ENCODE data around the gene MTHFR. TPM values are rescaled to one million over a fixed set of nuclear protein-coding genes. Genes with fewer than 3 reads are reported as not detected.
A peak's percentile ranks its signal among the peaks of the same experiment; 100 is the strongest.

Gene MTHFR
- total RNA-seq, 1 donor from 2014 or later = 43.3 TPM

DNA sequence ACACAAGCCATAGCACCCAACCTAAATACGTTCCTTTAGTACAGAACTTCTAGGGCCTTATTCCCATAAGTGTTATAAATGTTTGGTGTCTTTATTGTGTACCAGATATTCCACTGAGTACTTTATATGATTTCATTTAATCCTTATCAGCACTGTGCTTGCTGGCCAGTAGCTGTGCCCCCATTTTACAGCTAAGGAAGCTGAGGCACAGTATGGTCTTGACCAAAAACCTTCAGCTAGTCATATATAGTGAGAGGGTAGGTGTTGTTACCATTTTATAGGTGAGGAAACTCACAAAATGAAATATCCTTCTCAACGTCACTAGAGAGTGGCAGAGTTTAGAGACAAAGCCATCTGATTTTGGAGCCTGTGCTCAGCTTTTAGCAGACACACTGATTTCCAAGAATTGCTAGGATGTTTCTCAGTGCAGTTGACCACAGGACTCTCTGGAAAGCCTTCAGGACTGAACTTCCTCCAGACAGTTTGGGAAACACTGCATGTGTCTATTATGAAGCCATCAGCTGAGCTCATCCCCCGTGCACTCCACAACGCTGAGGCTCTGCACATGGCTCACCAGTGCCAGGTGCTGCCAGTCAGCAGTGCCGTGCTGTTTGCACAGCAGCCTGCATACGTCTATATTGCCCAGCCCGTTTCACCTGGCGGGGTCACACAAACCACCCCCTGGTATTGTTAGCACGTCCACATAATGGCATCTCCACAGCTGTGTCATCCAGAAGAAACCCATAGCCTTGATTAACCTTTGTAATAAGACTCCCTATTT, 26.4 kb upstream of the MTHFR start:
- Histone ChIP-seq H3K9ac (ENCODE audit: low read depth in 1 of 3, low read length in 3 of 3) (no peak overlapping the region), H3K36me3 (ENCODE audit: control insufficient read depth in 3 of 3, insufficient read depth in 3 of 3, low read length in 3 of 3) (peaks cover 79 to 96% (median 81%) of the 10 kb centered on the region in 3 donors), H3K4me1 (ENCODE audit: control insufficient read depth in 3 of 3, insufficient read depth in 3 of 3, low read length in 3 of 3) (no peaks in the 10 kb centered on the region), H3K4me3 (ENCODE audit: low read length in 3 of 3) (no peak overlapping the region), H3K27me3 (ENCODE audit: control insufficient read depth in 3 of 3, insufficient read depth in 3 of 3, low read length in 3 of 3) (no peaks in the 10 kb centered on the region), H3K9me3 (ENCODE audit: control insufficient read depth in 3 of 3, low read length in 3 of 3) (no peaks in the 10 kb centered on the region), H3K27ac (ENCODE audit: low read depth, low read length) (no peak overlapping the region)

DNA sequence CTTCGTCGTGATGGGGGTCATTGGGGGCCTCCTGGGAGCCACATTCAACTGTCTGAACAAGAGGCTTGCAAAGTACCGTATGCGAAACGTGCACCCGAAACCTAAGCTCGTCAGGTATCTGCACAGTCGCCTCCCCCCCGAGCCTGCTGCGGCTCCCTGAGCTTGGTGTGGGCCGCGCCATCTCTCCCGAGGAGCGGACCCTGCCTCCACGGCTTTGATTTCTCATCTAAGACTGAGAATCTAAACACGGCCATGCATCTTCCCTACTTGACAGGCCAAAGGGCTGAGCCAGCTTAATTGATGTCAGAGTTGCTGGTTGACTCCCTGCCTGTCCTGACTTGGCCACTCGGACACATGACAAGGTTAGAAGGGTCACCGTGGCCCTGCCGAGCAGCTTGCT, 22.7 kb upstream of the MTHFR start:
- Histone ChIP-seq H3K4me1 (ENCODE audit: control insufficient read depth in 3 of 3, insufficient read depth in 3 of 3, low read length in 3 of 3) (no peaks in the 10 kb centered on the region), H3K27me3 (ENCODE audit: control insufficient read depth in 3 of 3, insufficient read depth in 3 of 3, low read length in 3 of 3) (no peaks in the 10 kb centered on the region), H3K27ac (ENCODE audit: low read depth, low read length) (no peak overlapping the region), H3K36me3 (ENCODE audit: control insufficient read depth in 3 of 3, insufficient read depth in 3 of 3, low read length in 3 of 3) (peaks cover 77 to 90% (median 80%) of the 10 kb centered on the region in 3 donors), H3K4me3 (ENCODE audit: low read length in 3 of 3) (no peak overlapping the region), H3K9ac (ENCODE audit: low read depth in 1 of 3, low read length in 3 of 3) (no peak overlapping the region), H3K9me3 (ENCODE audit: control insufficient read depth in 3 of 3, low read length in 3 of 3) (no peaks in the 10 kb centered on the region)

DNA sequence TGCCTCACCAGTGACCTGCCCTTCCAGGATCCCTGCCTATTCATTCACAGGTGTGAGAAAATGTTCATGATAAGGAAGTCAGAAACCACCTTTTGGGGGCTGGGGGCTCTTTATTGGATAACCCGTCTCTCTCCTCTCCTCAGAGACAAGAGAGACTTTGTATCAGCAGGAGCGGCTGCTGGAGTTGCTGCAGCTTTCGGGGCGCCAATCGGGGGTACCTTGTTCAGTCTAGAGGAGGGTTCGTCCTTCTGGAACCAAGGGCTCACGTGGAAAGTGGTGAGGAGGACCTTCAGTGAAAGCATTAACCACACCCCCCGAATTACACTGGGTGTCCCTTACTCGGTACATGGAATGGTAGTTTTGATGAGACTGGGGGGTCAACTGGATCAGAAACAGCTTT, 21.2 kb upstream of the MTHFR start:
- Histone ChIP-seq H3K4me1 (ENCODE audit: control insufficient read depth in 3 of 3, insufficient read depth in 3 of 3, low read length in 3 of 3) (no peaks in the 10 kb centered on the region), H3K4me3 (ENCODE audit: low read length in 3 of 3) (no peak overlapping the region), H3K9me3 (ENCODE audit: control insufficient read depth in 3 of 3, low read length in 3 of 3) (no peaks in the 10 kb centered on the region), H3K27me3 (ENCODE audit: control insufficient read depth in 3 of 3, insufficient read depth in 3 of 3, low read length in 3 of 3) (no peaks in the 10 kb centered on the region), H3K36me3 (ENCODE audit: control insufficient read depth in 3 of 3, insufficient read depth in 3 of 3, low read length in 3 of 3) (peaks cover 66 to 90% (median 77%) of the 10 kb centered on the region in 3 donors), H3K27ac (ENCODE audit: low read depth, low read length) (no peak overlapping the region), H3K9ac (ENCODE audit: low read depth in 1 of 3, low read length in 3 of 3) (no peak overlapping the region)

DNA sequence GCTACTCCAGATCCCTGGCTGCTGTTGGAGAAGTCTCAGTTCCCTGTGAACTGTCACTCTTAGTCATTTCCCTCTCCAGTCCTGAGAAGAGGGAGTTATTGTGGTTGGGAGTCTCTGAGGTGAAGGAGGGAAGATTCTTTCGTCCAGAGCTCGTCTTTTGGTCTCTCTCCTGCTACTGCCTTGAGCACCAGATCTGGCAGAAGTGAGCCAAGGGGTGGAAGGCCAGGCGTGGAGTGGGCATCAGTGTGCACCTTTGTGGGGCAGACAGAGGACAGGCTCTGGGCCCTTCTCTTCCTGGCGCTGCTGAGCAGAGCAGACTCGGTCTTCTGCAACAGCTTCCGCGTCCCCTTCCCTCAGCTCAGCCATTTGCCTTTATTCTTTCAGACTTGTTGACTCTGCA, 19.4 kb upstream of the MTHFR start:
- H3K36me3 ChIP-seq (ENCODE audit: control insufficient read depth in 3 of 3, insufficient read depth in 3 of 3, low read length in 3 of 3) = peaks cover 67 to 81% (median 77%) of the 10 kb centered on the region in 3 donors
- no peaks in the 10 kb centered on the region for H3K9me3 ChIP-seq (ENCODE audit: control insufficient read depth in 3 of 3, low read length in 3 of 3)
- no peaks in the 10 kb centered on the region for H3K27me3 ChIP-seq (ENCODE audit: control insufficient read depth in 3 of 3, insufficient read depth in 3 of 3, low read length in 3 of 3)
- no peak overlapping the region for H3K4me3 ChIP-seq (ENCODE audit: low read length in 3 of 3)
- no peak overlapping the region for H3K27ac ChIP-seq (ENCODE audit: low read depth, low read length)
- no peaks in the 10 kb centered on the region for H3K4me1 ChIP-seq (ENCODE audit: control insufficient read depth in 3 of 3, insufficient read depth in 3 of 3, low read length in 3 of 3)
- no peak overlapping the region for H3K9ac ChIP-seq (ENCODE audit: low read depth in 1 of 3, low read length in 3 of 3)

DNA sequence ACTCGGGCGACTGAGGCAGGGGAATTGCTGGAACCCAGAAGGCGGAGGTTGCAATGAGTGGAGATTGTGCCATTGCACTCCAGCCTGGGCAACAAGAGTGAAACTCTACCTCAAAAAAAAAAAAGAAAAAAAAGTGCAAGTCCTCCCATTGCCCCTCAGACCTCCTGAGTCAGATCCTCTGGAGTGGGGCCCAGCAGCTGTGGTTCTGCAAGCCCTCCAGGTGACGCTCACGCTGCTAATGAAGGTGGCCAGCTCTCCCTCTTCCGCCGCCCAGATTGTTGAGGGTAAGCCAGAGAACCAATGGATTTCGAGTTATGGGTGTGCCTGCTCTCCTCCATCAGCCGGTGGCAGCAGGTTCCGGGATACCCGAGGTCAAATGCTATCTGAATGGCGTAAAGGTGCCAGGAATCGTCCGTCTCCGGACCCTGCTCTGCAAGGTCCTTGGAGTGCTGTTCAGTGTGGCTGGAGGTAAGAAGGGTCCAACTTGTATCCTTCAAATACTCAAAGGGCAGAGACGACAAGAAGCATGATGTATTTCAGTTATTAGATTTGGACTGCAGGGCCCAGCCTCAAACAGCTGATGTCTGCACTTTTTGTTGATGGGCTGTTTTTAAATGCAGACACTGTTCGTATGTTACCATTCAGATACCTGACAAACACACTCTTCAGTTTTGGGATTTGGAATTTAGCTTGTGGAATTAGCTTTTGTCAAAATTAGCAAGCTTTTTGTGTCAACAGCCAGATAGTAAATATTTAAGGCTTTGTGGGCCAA, 17.8 kb upstream of the MTHFR start:
- H3K36me3 ChIP-seq (ENCODE audit: control insufficient read depth in 3 of 3, insufficient read depth in 3 of 3, low read length in 3 of 3) = peaks cover 58 to 78% (median 73%) of the 10 kb centered on the region in 3 donors
- no peaks in the 10 kb centered on the region for H3K4me1 ChIP-seq (ENCODE audit: control insufficient read depth in 3 of 3, insufficient read depth in 3 of 3, low read length in 3 of 3)
- no peak overlapping the region for H3K27ac ChIP-seq (ENCODE audit: low read depth, low read length)
- no peaks in the 10 kb centered on the region for H3K9me3 ChIP-seq (ENCODE audit: control insufficient read depth in 3 of 3, low read length in 3 of 3)
- H3K27me3 ChIP-seq (ENCODE audit: control insufficient read depth in 3 of 3, insufficient read depth in 3 of 3, low read length in 3 of 3) = no peaks in the 10 kb centered on the region
- peak overlapping the region in 1 of 3 donors; percentile 20 for H3K9ac ChIP-seq (ENCODE audit: low read depth in 1 of 3, low read length in 3 of 3)
- H3K4me3 ChIP-seq (ENCODE audit: low read length in 3 of 3) = no peak overlapping the region

DNA sequence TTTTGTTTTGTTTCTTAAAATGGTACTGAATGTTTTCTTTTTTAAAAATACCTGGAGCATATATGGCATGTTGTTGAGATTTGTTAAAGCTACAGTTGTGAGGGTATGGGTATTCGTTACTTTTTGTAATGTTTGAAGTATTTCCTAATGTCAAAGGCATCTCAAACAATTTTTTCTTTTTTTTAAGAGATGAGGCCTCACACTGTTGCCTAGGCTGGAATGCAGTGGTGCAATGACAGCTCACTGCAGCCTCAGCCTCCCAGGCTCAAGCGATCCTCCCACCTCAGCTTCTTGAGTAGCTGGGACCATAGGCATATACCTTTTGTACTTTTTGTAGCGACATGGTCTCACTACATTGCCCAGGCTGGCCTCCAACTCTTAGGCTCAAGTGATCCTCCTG, 16.3 kb upstream of the MTHFR start:
- no peak overlapping the region for H3K9ac ChIP-seq (ENCODE audit: low read depth in 1 of 3, low read length in 3 of 3)
- H3K9me3 ChIP-seq (ENCODE audit: control insufficient read depth in 3 of 3, low read length in 3 of 3) = no peaks in the 10 kb centered on the region
- H3K27ac ChIP-seq (ENCODE audit: low read depth, low read length) = no peak overlapping the region
- H3K4me3 ChIP-seq (ENCODE audit: low read length in 3 of 3) = no peak overlapping the region
- peaks cover 54 to 76% (median 67%) of the 10 kb centered on the region in 3 donors for H3K36me3 ChIP-seq (ENCODE audit: control insufficient read depth in 3 of 3, insufficient read depth in 3 of 3, low read length in 3 of 3)
- no peaks in the 10 kb centered on the region for H3K4me1 ChIP-seq (ENCODE audit: control insufficient read depth in 3 of 3, insufficient read depth in 3 of 3, low read length in 3 of 3)
- no peaks in the 10 kb centered on the region for H3K27me3 ChIP-seq (ENCODE audit: control insufficient read depth in 3 of 3, insufficient read depth in 3 of 3, low read length in 3 of 3)

DNA sequence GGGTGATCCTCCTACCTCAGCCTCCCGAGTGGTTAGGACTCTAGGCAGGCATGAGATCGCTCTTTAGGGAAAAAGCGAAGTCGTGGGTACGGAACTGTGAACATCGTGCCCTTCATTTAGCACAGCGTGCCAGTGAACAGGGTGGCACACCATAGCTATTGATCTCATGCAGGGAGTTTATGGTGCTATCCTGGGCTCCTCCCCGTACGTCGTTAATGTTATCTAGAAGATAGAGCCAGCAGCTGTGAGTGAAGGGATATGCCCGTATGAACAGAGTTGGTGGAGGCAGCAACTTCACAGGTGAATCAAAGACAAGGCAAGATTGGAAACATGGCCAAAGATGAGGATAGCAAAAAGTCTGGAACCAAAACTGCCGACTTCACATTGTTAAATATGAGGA, 11.4 kb upstream of the MTHFR start:
- no peak overlapping the region for H3K4me3 ChIP-seq (ENCODE audit: low read length in 3 of 3)
- no peaks in the 10 kb centered on the region for H3K4me1 ChIP-seq (ENCODE audit: control insufficient read depth in 3 of 3, insufficient read depth in 3 of 3, low read length in 3 of 3)
- H3K36me3 ChIP-seq (ENCODE audit: control insufficient read depth in 3 of 3, insufficient read depth in 3 of 3, low read length in 3 of 3) = peaks cover 39 to 60% (median 49%) of the 10 kb centered on the region in 3 donors
- no peaks in the 10 kb centered on the region for H3K27me3 ChIP-seq (ENCODE audit: control insufficient read depth in 3 of 3, insufficient read depth in 3 of 3, low read length in 3 of 3)
- no peak overlapping the region for H3K9ac ChIP-seq (ENCODE audit: low read depth in 1 of 3, low read length in 3 of 3)
- no peaks in the 10 kb centered on the region for H3K9me3 ChIP-seq (ENCODE audit: control insufficient read depth in 3 of 3, low read length in 3 of 3)
- no peak overlapping the region for H3K27ac ChIP-seq (ENCODE audit: low read depth, low read length)

DNA sequence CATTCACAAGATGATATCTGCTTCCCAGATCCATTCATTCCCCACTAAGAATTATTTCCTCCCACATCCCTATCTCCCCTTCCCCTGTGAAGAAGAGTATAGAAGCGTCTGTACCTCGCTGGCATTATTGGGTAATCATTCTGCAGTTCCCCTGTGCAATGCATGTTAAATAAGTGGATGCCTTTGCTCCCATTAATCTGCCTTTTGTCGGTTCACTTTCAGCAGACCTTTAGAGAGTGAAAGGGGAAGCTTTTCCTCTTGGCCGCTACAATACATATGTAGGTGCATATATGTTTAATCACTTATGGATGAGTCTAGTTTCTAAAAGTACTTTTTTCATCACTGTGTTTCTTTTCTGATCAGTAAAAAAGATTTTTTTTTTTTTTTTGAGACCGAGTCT, 7.3 kb upstream of the MTHFR start:
- Histone ChIP-seq H3K9ac (ENCODE audit: low read depth in 1 of 3, low read length in 3 of 3) (no peak overlapping the region), H3K4me3 (ENCODE audit: low read length in 3 of 3) (no peak overlapping the region)

DNA sequence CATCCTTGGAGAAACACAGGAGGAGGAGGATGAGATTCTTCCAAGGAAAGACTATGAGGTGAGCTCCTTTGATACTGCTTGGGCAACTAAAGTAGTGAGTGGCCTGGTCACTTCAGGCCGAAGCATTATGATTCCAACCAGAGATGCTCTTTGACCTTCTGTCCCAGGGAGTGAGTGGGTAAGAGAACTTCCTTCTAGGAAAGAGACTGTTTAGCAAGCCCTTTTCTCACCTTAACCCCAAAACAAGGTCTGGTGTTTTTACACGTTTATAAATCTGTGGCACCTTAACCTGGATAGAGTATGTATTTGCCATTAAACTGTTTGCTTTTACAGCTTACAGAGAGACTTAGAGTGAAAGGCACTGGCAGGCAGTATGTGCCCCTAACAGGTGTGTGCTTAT, 1.4 kb upstream of the MTHFR start:
- Histone ChIP-seq H3K4me3 (ENCODE audit: low read length in 3 of 3) (peak overlapping the region; percentile 81 to 94 (median 90)), H3K9me3 (ENCODE audit: control insufficient read depth in 3 of 3, low read length in 3 of 3) (no peaks in the 10 kb centered on the region), H3K36me3 (ENCODE audit: control insufficient read depth in 3 of 3, insufficient read depth in 3 of 3, low read length in 3 of 3) (peaks cover 14 to 19% (median 17%) of the 10 kb centered on the region in 3 donors), H3K27ac (ENCODE audit: low read depth, low read length) (peak overlapping the region; percentile 99), H3K27me3 (ENCODE audit: control insufficient read depth in 3 of 3, insufficient read depth in 3 of 3, low read length in 3 of 3) (no peaks in the 10 kb centered on the region), H3K4me1 (ENCODE audit: control insufficient read depth in 3 of 3, insufficient read depth in 3 of 3, low read length in 3 of 3) (peaks cover 40 to 51% (median 44%) of the 10 kb centered on the region in 3 donors), H3K9ac (ENCODE audit: low read depth in 1 of 3, low read length in 3 of 3) (peak overlapping the region; percentile 79 to 99 (median 82))

More for the DNA sequence above, 7.3 kb upstream of the MTHFR start:
- Histone ChIP-seq H3K27me3 (ENCODE audit: control insufficient read depth in 3 of 3, insufficient read depth in 3 of 3, low read length in 3 of 3) (no peaks in the 10 kb centered on the region), H3K4me1 (ENCODE audit: control insufficient read depth in 3 of 3, insufficient read depth in 3 of 3, low read length in 3 of 3) (peaks cover 0 to 3% (median 2%) of the 10 kb centered on the region in 3 donors), H3K9me3 (ENCODE audit: control insufficient read depth in 3 of 3, low read length in 3 of 3) (no peaks in the 10 kb centered on the region), H3K27ac (ENCODE audit: low read depth, low read length) (no peak overlapping the region), H3K36me3 (ENCODE audit: control insufficient read depth in 3 of 3, insufficient read depth in 3 of 3, low read length in 3 of 3) (peaks cover 38 to 47% (median 40%) of the 10 kb centered on the region in 3 donors)

All from skeletal muscle tissue (tissue), 4 donors.